Measurements from ENCODE around the gene CXCL9. TPM values are rescaled to one million over a fixed set of nuclear protein-coding genes. Genes with fewer than 3 reads are reported as not detected.

CXCL9 gene
- total RNA-seq, 1 donor from 2014 or later, result 0.22 TPM

DNA sequence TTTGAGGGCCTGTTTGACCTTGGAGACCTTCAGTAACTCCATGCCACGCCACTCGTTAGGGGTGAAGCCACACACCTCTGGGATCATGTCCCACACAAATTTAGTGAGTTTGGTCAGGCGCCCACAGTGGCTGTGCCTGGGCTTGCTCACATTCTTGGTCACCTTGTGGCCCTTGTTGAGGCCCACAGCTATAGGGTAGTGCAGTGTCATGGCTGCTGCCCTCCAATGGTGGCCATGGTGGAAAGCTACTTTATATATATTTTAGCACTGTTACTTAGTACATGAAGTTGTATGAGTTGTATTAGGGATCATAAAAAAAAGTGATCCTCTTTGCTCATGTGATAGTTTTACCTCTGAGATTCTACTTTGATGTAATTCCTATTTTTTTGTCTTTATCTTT lies 29.5 kb upstream of the CXCL9 start:
- no peaks in the 10 kb centered on the region for H3K9me3 ChIP-seq (replicated peaks)
- H3K4me1 ChIP-seq, result peaks cover 4% of the 10 kb centered on the region
- no peaks in the 10 kb centered on the region for H3K27me3 ChIP-seq (ENCODE audit: low read depth)
- no peak for DNase-seq
- no peaks in the 10 kb centered on the region for H3K36me3 ChIP-seq
- TF ChIP-seq, protein P1, sequence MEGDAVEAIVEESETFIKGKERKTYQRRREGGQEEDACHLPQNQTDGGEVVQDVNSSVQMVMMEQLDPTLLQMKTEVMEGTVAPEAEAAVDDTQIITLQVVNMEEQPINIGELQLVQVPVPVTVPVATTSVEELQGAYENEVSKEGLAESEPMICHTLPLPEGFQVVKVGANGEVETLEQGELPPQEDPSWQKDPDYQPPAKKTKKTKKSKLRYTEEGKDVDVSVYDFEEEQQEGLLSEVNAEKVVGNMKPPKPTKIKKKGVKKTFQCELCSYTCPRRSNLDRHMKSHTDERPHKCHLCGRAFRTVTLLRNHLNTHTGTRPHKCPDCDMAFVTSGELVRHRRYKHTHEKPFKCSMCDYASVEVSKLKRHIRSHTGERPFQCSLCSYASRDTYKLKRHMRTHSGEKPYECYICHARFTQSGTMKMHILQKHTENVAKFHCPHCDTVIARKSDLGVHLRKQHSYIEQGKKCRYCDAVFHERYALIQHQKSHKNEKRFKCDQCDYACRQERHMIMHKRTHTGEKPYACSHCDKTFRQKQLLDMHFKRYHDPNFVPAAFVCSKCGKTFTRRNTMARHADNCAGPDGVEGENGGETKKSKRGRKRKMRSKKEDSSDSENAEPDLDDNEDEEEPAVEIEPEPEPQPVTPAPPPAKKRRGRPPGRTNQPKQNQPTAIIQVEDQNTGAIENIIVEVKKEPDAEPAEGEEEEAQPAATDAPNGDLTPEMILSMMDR (IDR thresholded peaks at IDR 0.05; ENCODE audit: borderline replicate concordance), result no peak
- no peak overlapping the region for H3K4me3 ChIP-seq
- no peak overlapping the region for H3K27ac ChIP-seq (replicated peaks)
- intact Hi-C loops (cut with micrococcal nuclease), result no loop called here

DNA sequence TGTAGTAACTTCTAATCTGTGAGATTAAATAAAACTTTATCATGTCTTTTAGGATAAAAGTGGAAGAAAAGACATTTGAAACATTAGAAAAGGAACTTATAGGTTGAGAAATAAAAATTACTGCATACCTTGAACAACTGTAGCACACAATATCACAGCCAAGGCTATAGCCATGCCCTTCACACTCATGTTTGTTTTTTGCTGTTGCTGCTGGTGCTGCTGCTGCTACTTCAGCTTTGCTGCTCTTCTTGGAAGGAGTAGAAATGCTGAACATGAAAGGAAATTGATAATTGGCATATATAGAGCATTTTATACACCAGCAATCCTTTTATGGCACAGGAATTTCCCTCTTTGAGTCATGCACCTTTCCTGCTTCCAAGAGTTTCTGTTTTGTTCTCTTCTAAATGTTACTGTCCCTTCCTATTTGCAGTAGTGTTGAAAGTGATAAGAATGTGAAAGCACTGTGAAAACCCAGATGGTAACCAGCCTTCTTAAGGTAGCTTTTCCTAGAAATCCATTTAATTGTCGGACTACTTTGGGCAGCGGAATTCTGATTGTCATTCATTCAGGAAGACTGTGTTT lies 28.6 kb upstream of the CXCL9 start, which contains the start of gene CXCL11:
CXCL11 (minus strand) TSS at position 272 of the 582 bp plus-strand sequence; CDS start at position 189, 83 bp downstream.
- H3K27ac ChIP-seq (replicated peaks), result no peak within 1 kb of the TSS

DNA sequence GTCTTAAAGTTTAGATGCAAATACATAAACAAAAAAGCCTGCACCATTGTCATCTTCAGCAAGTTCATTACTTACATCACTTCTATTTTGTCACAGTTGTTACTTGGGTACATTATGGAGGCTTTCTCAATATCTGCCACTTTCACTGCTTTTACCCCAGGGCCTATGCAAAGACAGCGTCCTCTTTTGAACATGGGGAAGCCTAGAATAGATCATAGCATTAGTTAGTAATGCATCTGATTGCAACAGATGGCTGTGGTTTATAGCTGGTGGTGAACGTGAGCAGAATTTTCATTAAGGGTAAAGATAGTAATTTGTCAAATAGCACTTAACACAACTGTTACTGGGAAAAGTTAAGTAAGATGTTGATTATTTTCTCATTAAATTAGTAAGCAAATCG lies 27.8 kb upstream of the CXCL9 start:
- Histone ChIP-seq H3K9me3 (replicated peaks) (no peaks in the 10 kb centered on the region), H3K4me1 (peaks cover 4% of the 10 kb centered on the region), H3K36me3 (no peaks in the 10 kb centered on the region), H3K4me3 (no peak overlapping the region), H3K27ac (replicated peaks) (no peak overlapping the region), H3K27me3 (ENCODE audit: low read depth) (no peaks in the 10 kb centered on the region)
- intact Hi-C loops (cut with micrococcal nuclease), result no loop called here
- no peak for DNase-seq
- TF ChIP-seq, protein P1 (IDR thresholded peaks at IDR 0.05; ENCODE audit: borderline replicate concordance), result no peak

More for the DNA sequence above, 28.6 kb upstream of the CXCL9 start, which contains the start of gene CXCL11:
- Histone ChIP-seq H3K36me3 (no peaks in the 10 kb centered on the region), H3K4me3 (no peak within 1 kb of the TSS), H3K9me3 (replicated peaks) (no peaks in the 10 kb centered on the region), H3K27me3 (ENCODE audit: low read depth) (no peaks in the 10 kb centered on the region), H3K4me1 (peaks cover 4% of the 10 kb centered on the region)
- DNase-seq, result no peak
- intact Hi-C loops (cut with micrococcal nuclease), result no loop called here
- TF ChIP-seq, protein P1 (IDR thresholded peaks at IDR 0.05; ENCODE audit: borderline replicate concordance), result no peak

DNA sequence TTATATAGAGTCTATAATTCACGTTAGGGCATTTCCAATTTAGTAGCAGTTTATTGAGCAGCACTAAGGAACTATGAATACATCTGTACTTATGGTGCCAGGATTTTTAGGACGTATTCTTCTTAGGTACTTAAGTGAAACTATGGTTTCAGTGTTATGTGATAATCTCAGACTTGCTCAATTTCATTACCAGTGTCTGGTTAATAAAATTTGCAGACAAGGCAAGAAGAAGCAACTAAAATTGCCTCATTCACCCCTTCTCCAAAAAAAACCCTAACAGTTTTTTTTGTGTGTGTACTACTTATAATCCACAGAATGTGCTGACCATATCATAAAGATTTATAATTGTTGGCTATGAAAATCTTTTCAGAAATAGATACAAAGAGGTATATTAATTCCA lies 22.0 kb upstream of the CXCL9 start:
- DNase-seq, result no peak
- no peaks in the 10 kb centered on the region for H3K4me1 ChIP-seq
- no peak overlapping the region for H3K4me3 ChIP-seq
- H3K27me3 ChIP-seq (ENCODE audit: low read depth), result no peaks in the 10 kb centered on the region
- H3K9me3 ChIP-seq (replicated peaks), result no peaks in the 10 kb centered on the region
- TF ChIP-seq, protein P1 (IDR thresholded peaks at IDR 0.05; ENCODE audit: borderline replicate concordance), result no peak
- no peak overlapping the region for H3K27ac ChIP-seq (replicated peaks)
- intact Hi-C loops (cut with micrococcal nuclease), result no loop called here
- H3K36me3 ChIP-seq, result no peaks in the 10 kb centered on the region

DNA sequence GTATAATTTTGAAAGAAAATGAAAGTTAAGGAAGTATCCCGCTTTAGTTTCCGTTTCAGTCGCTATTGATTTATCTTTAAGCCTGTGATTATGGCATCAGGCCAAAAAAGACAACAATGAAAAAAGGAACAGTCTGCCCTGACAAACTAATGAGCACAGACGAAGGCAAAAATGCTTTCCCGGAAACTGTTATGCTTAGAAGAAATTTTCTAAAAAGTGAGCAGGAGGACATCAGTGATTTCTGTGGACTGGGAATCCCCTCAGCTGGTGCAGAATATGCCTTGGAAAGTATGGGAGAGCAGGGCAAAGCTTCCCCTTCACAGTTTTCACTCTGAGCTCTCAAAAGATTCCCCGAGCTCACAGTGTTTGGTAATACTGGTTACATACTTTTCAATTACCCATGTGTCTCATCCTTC lies 21.0 kb upstream of the CXCL9 start:
- H3K9me3 ChIP-seq (replicated peaks), result no peaks in the 10 kb centered on the region
- intact Hi-C loops (cut with micrococcal nuclease), result no loop called here
- H3K36me3 ChIP-seq, result no peaks in the 10 kb centered on the region
- H3K4me3 ChIP-seq, result peak overlapping the region; percentile 48
- peak overlapping the region; percentile 5 for H3K27ac ChIP-seq (replicated peaks)
- no peaks in the 10 kb centered on the region for H3K4me1 ChIP-seq
- no peak for DNase-seq
- TF ChIP-seq, protein P1 (IDR thresholded peaks at IDR 0.05; ENCODE audit: borderline replicate concordance), result no peak
- no peaks in the 10 kb centered on the region for H3K27me3 ChIP-seq (ENCODE audit: low read depth)

All from left ventricle myocardium inferior (tissue), 1 donor.